GM21390 (cell line): Measurements from ENCODE around the gene RNF214.
"Not testable (repeated sequence)": the region's sequence is repeated elsewhere in the genome, so short reads cannot be mapped to it uniquely, and the experiment has no call there.

Experiments used
- ATAC-seq: cut with Tn5 transposase; IDR thresholded peaks from one replicate; pipeline ENCODE4 v1.9.1; 2021; ENCODE audit not compliant: unreplicated experiment

RNF214 gene

DNA sequence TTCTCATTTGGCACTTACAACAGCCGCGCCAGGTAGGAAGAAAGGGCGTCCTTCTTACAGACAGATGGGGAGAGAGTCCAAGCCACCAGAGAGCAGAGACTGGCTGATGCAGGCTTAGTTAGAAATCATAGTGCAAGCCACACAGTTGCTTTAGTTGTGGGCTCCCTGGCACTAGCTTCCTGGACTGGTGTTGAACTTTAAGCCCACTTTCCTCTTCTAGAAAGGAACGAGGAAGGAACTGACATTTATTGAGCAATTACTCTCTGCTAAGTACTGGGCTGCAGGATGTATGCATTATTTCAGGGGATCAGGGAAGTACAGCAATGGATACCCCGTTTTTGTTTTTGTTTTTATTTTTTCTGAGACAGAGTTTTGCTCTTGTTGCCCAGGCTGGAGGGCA lies 80.6 kb downstream of the RNF214 start:
- ATAC-seq: no peak

DNA sequence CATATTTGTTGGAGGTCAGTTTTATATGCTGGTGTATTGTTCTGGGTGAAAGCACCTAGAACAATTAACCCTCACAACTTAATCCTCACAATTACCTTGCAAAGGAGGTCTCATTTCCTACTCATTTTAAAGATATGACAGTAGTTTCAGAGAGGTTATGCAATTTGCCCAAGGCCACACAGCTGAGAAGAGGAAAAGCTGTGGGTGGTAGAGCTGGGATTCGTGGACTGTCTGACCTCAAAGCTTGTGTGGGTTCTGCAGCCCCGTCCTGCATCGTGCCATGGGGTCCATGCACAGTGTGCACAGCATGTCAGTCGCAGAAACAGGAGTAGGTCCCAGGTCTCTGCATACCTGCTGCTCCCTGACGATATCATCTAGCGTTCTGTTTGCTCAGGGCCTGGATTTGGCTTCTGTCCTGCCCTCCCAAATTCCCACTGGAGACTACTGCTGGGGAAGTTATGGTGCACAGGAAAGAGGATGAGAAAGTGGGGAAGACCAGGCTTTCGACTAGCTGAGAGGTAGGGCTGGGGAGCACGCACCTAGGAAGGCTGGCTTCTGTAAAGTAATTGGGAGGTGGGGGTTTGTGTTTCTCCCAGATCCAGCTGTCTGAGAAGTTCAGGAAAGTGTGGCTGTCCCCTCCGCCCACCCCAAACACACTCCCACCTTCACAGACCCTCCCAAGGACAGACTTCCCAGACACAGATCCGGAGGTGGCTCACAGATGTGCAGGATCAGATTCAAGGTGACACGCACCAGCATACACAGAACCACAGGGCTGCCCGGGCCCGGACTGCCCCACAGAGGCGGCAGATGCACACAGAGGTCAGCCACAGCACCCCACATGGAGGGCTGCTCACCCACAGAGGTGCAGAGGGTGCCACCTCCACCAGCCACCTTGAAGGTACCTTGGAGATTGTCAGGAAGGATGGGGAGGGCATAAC lies 81.6 kb downstream of the RNF214 start:
- ATAC-seq: no peak

DNA sequence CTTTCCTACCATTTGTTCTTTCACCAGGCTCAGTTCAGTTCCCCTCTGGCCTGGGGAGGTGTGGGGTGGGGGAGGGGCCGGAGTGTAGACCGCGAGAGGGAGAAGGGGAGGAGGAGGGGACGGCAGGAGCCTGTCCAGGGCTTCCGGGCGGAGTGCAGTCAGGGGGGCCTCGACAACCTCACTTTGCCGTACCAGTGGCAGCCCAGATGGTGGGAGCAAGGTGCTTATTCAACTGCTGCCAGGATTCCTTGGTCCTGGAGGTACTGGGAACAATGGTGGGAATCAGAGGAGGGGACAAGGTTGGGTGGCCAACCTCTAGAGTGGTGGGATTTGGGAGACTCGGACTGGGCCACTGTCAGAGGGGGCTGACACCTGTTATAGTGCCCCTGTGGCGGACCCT lies 82.4 kb downstream of the RNF214 start:
- ATAC-seq: no peak

DNA sequence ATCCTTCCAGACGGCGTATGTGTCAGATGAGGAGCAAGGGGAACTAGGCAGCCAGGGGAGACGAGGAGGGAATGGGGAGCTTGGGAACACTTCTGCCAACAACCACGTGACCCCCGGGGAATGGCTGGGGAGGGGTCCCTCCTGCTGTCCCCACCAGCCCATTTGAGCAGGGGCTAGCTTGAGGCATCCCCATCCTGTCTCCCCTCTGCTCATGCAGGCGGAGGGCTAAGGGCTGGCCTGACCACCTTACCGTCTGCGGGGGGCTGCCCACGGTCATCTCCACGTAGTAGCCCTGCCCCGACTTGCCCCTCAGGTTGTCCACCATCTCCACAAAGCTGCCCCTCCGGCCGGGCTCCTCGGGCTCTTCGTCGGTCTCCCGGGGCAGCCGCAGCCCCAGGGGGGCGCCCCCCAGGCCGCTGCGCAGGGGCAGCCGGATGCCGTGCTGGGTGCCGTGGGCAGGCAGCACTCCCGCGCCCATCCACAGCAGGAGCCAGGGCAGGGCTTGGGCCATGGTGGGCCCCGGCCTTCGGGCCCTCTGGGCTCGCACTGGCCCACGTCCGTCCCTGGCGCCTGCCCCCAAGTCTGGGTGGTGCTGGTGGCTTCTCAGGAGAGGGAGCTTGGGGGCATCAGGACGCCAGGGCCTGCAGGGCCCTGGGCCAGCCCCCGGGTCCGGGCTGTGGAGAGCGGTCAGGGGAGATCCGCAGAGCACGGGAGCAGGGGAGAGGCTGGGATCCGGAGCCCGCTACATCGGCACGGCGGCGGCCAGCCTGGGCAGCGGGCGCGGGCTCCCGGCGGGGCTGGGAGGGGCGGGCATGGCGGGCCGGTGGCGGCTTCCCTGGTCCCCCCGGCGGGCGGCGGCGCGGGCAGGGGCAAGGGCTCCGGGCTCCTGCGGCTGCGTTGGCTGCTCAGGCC lies 83.1 kb downstream of the RNF214 start:
- ATAC-seq: no peak

DNA sequence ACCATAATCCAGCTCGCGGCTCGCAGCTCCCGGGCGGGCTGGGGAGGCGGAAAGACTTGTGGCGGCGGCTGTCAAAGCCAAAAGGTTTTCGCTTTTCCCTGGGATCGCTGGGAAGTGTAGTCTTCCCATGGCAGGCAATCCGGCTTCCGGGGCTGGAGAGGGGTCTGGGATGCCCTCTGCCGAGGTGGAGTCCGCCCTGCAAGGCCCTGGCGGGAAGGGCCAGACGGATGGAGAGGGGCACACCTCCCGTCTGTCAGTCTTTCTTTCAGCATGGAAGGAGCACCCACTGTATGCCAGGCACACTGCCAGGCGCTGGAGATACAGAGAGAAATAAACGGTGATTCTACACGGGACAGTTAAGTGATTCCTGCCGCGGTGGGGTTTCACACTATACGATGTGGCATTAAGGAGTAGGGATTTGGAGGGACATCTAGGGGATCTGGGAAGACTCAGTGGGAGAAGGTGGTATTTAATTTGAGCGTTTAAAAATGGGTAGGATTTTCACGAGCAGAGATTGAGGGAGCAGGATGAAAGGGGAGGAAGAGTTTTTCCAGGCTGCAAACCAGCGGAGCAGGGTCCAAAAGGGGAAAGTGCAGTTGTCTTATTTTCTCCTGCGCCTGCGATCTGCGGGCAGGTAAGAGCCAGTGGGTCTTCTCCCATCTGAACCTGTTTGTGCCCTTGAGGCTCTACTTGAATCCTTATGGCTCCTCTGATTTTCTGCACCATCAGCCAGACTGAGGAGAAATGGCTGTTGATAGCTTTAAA lies 83.9 kb downstream of the RNF214 start, which contains the start of gene BACE1:
Gene BACE1, minus strand, starts transcription at position 60 of the 765 bp plus-strand sequence. CDS start 461 bp downstream, outside the sequence.
- no peak for ATAC-seq

DNA sequence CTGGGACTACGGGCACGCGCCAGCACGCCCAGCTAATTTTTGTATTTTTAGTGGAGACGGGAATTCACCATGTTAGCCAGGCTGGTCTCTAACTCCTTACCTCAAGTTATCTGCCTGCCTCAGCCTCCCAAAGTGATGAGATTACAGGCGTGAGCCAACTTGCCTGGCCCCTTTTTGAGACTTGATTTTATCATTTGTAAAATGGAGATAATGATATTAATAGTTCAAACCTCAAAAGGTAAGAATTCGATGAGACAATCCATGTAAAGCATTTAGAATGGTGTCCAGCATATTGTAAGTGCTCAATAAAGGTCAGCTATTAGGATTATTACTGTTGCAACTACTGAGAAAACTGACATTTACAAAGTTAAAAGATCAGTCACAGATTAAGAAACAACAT lies 86.3 kb downstream of the RNF214 start:
- no peak for ATAC-seq

DNA sequence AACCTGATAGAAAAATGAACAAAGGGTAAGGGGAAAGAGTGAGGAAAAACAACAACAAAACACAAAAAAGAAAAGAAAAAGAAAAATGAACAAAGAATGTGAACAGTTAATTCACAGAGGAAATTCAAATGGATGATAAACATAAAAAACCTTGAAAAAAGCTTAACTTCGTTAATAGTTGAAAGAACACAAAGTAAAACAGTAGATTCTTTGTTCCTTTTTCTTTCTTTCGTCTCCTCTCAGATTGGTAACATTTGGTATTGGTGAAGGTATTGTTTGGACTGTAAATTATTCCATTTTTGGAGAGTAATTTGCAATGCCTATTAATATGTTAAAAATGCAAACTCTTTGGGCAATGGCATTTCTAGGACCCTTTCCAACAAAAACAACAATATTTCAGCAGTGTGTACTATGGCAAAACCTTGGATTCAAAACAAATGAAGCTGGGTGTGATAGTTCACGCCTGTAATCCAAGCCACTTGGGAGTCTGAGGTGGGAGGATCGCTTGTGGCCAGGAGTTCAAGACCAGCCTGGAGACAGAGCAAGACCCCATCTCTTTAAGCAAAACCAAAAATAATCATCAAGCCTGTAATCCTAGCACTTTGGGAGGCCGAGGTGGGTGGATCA lies 86.9 kb downstream of the RNF214 start:
- ATAC-seq: no peak

DNA sequence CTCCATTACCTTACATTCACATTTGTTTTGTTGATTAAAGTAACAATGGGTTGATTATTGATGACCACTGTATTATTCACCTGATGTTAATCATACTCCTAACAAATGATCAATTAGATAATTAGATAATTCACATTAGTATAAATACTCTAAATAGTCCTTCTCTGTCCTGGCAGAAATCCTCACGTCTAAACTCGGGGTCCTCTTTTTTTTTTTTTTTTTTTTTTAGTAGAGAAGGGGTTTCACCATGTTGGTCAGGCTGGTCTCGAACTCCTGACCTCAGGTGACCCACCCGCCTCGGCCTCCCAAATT lies 94.7 kb downstream of the RNF214 start:
- not testable (repeated sequence) for ATAC-seq

DNA sequence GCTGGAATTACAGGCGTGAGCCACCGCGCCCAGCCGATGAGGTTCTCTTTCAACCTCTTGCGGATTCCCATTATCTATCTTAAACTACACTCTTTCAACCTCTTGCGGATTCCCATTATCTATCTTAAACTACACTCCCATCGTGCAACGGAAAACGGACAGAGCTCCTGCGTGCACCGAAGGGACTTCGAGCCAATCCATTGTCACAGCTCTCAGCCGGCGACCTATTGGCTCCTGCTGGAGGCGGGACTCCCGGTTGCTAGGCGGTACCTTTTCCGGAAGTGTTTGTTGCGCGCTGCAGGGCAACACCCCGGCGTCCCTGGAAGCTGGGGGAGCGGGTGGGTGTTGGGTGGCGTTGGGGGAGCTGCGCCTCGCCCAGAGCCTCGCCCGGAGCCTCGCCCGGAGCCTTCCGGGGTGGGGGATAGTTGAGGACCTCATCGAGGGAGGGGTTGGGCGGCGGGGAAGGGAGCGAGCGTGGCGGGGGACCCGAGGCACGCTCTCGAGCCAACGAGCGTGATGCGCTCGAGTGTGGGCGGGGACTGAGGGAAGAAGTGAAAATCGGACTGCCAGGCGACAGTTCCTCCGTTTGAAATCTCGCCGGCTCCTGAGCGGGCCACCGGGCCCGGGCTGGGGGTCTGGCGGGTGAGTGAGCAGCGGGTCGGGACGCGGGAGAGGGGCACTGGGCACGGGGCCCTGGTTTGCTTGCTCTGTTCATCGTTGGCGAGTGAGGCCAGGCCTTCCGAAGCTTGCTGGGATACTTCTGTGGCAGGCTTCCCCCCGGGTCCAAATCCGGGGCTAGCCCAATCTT lies 95.3 kb downstream of the RNF214 start, which contains the start of gene CEP164:
Gene CEP164, plus strand, starts transcription at position 288 of the 808 bp plus-strand sequence. CDS start 10,733 bp downstream, outside the sequence.
- ATAC-seq: peak; percentile 95

DNA sequence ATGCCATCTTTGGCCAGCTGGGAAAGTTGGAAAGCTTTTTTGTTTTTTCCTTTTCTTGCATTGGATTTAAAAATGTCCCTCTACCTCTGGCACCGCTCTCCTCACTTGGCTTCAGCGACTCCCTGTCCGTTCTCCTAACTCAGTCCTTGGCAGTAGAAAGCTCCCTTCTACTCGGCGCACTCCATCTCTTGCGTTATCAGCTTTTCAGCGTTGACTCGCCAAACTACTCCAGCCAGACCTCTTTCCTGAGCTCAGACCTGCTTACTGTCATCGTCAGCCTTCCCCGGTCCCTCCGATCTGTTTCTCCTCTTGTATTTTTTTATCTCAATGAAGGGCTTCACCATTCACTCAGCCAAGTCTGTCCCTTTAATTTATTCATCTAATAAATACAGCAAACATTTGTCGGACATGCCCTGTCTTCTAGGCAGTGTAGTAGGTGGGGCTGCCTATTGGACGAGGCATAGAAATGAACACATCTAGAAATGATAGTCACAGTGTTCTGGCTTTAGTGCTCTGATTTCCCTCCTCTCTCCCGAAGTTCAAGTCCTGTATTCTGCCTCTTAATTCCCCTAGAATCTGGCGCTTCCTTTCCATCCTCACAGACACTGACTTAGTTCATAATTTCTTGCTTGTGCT lies 96.0 kb downstream of the RNF214 start:
- peak; percentile 9 for ATAC-seq

DNA sequence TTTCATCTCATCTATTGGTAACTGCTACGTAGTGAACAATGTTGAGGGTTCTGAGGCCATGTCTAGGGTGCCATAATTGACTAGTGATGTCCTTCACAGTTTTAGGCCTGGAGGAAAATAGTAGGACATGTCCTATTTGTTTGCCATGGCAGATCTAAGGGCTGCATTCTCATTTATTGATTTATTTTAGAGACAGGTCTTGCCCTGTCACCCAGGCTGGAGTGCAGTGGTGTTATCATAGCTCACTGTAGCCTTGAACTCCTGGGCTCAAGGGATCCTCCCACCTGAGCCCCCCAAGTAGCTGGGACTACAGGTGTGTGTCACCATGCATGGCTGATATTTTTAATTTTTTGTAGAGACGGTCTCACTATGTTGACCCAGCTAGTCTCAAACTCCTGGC lies 100.4 kb downstream of the RNF214 start:
- no peak for ATAC-seq

DNA sequence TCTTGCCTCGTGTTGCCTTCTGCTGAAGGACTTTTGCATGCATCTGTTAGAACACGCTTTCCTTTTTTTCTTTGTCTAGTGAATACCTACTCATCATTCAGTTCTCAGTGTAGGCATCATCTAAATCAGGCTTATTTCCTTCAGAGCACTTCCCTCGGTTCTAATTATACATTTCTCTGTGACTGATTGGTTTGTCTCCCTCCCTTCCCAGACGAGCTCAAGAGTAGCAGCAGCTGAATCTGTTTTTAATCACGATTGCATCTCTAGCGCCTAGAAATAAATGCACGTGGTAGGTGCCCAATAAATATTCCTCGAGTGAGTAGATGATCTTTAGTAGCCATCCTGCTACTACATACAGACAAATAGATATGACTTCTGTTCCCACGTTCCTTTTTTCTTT lies 101.4 kb downstream of the RNF214 start:
- no peak for ATAC-seq

DNA sequence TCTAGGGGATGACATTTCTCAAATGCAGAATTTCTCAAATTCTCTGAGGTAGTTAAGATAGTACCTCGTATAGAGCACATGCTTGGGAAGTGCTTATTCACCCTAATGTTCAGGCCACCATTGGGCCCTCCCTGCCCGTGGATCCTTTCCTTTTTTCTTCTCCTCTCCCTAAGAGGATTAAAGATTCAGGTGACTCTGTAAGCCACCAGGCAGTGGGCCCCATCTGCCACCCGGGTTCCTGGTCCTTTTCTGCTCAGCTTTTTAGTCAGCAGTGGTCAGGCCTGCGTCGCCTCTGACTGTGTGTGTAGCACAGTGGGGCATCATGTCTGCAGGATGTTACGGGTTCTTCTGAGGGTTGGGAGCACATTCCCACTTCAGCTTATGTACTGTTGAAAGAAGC lies 102.4 kb downstream of the RNF214 start:
- ATAC-seq: no peak

DNA sequence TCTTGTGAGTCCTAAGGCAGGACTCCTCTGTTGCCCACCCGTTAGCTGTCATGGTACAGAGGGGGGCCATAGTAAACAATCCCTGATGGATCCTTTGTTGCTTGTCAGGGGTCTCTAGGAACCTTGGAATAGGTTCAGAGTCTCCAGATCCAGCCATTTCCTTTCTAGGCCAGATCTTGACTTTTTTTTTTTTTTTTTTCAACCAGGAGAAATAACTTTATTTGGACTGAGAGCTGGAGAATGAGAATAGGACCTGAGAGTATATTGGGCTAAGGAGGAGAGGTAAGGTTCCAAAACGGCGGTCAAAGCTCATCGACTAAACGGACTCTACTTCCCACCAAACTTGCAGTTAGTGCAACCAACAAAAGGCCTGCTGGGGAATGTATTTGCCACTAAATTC lies 102.9 kb downstream of the RNF214 start:
- ATAC-seq: no peak
